CD4-positive, alpha-beta T cell treated with Interleukin-10 for 1 hour (primary cell): ENCODE measurements around the gene PTCD2.

ENCODE experiments used
- DNase-seq: peaks from one replicate; pipeline ENCODE4 v3.0.0-alpha.2; 2020

PTCD2 gene

DNA sequence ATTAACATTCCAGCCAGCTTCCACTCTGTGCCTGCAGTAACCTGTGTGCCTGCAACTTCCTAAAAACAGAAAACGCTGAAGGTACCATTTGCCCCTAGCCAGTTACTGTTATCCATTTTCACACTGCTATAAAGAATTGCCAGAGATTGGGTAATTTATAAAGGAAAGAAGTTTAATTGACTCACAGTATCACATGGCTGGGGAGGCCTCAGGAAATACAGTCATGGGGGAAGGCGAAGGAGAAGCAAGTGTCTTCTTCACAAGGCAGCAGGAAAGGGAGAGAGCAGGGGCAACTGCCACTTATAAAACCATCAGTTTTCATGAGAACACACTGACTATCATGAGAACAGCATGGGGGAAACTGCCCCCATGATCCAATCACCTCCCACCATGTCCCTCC lies 31.2 kb downstream of the PTCD2 start:
- no peak for DNase-seq

DNA sequence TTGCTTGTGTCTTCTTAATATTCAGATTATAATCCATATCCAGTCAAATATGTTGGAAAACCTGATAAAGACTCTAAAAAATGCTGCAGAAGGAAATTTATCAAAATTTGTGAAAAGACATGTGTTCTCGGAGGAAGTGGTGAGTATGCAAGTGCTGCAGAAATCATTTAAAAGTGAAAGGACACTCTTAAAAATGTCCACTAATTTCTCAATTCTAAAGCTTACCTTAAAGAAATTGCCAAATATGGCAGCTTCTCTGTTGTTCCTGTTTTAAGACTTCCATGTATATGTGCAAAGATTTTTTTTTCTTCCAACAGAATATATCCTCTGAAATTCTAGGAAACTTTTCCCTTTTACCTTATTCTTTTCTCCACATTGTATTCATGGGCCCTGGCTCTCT lies 32.4 kb downstream of the PTCD2 start:
- DNase-seq = no peak

DNA sequence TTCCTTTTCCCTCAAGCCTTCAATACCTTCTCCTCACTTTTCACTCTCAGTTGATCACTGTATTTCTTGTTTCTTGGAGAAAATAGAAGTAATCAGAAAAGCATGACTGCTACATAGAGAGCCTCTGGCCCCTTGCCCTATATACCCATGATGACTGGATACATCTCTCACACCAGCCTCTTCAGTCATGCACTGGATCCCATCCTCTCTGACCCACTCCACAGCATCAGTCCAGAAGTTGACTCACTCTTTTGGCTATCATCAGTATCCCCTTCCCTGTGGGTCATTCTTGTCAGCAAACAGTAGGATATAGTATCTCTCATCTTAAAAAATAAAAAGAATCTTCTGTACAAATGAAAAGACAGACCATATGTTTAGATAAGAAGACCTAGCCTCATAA lies 32.9 kb downstream of the PTCD2 start:
- DNase-seq = no peak

DNA sequence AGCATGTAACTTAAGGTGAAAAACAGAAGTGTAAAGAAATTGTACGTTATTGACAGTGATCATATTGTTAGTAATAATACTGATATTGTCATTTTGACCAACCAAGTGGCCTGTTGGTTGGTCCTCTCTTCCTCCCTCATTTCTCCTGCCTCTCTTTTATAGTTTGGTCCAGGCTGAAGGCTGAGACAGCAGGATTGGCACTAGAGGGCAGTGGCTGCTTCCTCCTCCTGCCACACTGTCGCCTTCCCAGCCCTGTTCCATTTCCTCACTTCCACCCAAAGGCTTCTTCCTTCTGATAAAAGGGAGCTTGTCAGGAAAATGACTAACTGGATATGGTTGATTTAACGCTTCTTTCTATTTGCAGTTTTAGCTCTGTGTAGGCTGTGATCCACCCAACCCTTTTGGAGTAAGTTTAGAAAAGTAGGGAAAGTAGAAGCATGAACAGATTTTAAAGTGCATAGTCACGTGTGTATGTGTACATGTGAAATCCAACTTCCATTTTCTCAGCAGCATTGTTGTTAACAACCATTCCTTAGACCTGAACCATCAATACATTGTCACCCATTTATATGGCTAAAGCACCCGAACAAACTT lies 35.6 kb downstream of the PTCD2 start:
- no peak for DNase-seq

GRCh38 chr5:72356361-72356760 lies 36.2 kb downstream of the PTCD2 start:
- DNase-seq = no peak

- no peak for DNase-seq
Measured at GRCh38 chr5:72358925-72359324, 38.8 kb downstream of the PTCD2 start.

DNA sequence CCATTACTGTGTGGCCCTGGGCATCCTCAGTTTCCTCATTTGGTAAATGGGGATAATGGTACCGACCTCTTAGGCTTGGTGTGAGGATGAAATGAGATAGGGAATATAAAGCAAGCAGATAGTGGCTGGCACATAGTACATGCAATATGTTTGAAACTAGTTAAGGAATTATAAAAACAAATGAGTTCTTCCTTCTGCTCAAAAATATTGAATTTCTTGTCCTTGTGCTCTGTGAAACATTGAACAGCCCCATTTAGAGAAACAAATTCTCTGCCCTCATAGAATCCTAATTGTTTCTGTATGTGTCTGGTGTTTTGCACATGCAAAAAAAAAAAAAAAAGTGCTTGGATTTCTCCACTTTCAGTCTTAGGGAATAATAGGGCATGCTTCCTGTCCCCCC lies 39.7 kb downstream of the PTCD2 start:
- no peak for DNase-seq

DNA sequence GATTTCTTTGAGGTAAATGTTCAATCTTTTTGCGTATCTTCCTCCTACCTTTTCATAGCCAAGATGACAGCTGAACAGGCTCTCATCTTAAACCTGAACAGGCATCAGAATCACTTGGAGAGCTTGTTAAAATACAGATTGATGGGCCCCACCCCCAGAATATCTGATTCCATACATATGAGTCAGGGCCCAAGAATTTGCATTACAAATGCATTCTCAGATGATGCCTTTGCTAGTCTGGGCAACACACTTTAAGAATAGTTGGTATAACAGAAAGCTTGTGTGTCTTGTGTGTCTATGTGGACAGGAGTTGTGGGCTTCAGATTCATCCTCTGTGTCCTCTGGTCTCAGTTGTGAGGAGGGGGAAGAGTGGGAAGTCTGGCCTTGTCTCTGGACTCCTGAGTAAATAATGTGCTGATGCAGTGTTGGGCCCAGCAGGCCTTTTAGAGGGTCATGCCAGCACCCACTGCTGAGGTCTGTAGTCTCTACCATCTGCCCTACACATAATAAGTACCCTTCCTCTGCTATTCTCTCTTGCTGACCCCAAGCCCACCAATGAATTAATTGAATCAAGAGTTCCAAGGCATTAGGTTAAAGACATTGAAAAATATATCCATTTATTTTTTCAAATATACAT lies 43.1 kb downstream of the PTCD2 start:
- DNase-seq = no peak

DNA sequence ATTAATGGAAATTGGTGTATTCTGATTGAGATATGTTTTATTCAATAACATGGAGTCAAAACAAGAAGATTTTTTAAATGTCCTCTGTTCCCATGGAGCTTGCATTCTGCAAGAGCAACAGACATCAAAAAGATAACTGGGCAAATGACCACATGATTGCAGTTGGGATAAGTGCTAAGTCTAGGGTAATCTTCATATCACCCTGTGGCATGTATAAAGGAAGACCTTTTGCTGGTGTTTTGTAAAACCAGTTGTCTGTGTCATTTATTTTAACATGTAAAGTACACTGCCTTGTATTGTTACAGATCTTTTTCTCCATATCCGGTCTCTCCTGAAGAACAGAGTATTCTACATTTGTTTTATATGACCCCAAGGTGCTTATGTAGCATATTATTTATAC lies 44.0 kb downstream of the PTCD2 start:
- no peak for DNase-seq

DNA sequence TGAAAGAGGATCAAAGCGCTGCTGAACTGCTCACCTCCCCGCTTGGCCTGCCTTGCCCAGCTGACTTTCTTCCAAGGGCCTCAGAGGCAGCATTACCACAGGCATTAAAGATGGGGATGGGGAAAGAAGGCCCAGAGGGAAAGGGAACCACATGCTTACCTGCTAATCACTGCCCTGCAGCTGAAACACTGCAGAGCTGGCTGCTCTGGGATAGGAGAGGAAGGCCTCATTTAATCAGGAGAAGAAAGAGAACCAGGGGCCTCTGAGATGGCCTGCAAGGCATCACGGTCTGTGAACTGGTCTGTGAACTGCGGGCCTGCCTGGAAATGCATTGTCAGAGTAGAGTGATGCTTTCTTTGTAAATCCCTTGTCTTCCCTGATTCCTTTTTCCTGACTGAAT lies 44.8 kb downstream of the PTCD2 start:
- no peak for DNase-seq

DNA sequence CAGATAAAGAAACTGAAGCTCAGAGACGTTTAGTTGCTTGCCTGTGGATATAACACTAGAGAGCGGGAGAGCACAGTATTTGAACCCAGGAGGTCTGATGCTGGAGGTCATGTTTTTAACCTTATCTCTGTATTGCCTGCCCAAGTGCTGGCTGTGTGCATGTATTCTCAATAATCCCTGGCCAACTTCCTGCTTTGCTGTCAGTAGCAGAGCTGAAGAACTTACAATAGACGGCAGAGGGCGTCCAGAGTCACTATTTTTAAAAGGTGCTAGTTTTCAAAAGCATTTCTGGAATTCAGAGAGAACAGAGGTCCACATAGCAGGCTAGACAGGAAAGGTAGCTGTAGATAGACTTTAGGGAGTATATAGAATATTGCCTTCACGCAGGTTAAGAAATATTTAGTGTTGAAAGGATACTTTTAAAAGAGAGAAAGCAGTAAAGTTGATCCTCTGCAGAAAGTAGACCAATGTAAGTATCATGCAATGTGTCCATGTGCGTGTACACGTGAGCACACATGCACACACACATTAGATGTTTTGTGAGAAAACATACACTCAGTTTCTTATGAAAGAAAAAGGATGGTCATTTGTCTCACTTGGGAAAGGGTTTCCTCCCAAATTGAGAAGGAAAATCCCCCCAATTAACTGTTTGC lies 46.3 kb downstream of the PTCD2 start:
- DNase-seq = peak; percentile 39

DNA sequence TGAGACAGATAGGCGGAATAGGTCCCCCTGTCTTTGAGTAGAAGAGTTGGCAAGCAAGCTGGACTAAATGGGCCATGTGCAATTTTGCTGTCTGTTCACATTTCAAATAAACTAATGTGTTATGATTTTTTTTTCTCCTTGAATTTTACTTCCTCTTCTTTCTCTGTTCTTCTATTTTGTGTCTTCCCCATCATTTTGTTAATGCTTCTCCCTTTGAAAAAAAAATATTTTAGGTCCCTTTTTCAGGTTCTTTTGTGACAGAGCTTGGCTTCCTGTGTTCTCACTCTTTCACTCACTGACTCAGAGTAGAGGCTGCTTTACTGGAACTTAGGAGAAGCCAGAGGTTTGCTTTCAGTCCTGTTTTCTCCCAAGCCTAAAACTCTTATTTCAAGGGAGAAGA lies 48.1 kb downstream of the PTCD2 start:
- DNase-seq = no peak

DNA sequence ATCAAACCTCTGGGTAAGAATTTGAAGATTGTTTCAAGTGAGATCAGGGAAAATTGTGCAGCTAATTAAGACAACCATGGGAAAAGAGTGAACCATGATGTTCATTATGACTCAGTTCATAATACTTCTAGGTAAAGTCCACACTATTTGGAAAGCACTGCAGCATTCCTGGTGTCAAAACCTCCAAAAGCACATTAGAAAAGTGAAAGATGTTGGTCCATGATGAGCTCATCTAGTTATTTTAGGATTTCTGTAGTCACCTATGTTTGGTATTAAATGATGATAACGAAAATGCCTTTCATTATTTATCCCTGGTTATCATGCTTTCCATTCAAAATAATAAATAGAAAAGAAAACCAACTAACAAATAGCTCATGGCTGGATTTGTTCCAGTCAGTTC lies 49.1 kb downstream of the PTCD2 start:
- no peak for DNase-seq

DNA sequence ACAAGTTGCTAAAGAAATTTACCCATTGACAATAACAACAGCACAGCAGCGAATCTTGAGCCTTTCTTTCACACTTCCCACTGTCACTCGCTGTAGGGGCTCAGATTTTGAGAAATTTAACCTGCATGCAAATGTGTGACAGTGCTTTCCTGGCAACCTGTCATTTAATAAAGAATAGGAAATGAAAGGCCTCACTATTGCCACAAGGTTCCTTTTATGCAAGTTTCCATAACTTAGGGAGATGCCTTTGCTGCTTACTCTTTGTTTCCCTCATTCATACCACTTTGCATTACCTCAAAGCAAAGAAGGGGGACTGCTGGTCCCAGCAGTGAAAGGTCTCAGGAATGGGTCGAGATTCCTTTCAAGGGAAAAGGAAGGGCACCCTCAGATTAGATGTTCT lies 49.5 kb downstream of the PTCD2 start:
- DNase-seq = no peak

- no peak for DNase-seq
Measured at GRCh38 chr5:72372331-72372730, 52.2 kb downstream of the PTCD2 start.

GRCh38 chr5:72372923-72373322 lies 52.8 kb downstream of the PTCD2 start:
- DNase-seq = no peak

DNA sequence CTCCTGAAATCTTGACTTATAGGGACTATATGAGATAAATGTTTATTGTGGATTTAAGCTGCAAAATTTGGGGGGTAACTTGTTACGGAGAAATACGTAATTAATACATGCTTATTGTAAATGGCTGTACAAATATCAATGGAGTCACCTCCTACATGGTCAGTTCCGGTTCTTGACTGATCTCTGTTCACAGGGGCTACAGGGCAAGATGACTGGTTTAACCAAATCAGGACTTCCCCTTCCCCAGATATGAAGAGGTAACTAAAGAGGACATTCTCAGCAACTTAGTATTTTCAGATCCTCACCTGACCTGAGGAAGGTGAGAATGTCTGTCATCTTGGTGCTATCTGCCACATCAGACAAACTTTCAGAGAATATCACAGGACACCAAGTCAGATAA lies 54.7 kb downstream of the PTCD2 start:
- DNase-seq = no peak

DNA sequence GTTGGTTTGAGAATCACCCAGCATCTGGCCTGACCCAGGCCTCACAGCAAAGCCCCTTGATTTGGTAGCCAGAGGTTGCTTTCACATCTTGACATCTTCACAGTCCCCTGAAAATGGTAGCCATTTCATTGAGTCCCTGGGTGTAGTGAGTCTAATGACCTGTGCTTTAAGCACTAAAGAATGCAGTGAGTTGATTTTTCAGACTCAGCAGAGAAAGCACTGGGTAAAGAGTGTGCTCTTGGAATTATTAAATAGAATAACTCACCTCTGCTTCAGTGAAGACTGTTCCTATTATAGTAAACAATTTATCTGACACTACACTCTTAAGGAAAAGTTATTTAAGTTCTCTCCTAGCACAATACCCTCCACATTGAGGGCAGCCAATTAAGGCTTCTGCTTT lies 56.2 kb downstream of the PTCD2 start:
- DNase-seq = no peak

DNA sequence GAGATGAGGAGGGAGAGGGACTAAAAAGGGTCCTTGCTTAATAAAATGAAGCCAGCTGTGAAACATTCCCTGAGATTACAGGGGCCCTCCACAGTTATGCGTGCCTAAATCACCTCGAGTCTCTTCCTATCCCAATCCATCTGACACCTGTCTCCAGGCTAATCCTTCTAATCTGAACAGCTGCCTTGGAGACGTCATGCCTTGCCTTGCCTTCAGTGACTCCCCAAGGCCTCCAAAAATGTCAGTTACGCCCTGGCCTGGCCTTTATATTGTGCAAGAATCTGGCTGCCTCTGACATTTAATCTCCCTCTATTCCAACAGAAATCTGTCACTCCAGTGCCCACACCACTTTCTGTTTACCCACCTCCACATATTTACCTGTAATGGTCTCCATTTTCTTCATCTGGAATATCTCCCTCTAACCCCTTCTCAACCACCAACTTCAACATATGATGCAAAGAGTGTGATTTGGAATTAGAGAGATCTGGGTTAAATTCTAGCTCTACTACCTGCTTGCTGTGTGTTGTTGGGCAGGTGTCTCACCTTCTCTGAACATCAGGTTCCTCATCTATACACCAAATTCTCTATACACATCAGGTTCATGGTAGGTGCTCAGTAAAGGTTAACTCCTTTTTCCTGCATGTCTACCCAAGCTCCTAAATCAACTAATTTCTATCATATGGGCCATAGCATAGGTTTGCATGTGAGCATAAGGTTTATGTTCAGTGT lies 57.9 kb downstream of the PTCD2 start:
- no peak for DNase-seq

DNA sequence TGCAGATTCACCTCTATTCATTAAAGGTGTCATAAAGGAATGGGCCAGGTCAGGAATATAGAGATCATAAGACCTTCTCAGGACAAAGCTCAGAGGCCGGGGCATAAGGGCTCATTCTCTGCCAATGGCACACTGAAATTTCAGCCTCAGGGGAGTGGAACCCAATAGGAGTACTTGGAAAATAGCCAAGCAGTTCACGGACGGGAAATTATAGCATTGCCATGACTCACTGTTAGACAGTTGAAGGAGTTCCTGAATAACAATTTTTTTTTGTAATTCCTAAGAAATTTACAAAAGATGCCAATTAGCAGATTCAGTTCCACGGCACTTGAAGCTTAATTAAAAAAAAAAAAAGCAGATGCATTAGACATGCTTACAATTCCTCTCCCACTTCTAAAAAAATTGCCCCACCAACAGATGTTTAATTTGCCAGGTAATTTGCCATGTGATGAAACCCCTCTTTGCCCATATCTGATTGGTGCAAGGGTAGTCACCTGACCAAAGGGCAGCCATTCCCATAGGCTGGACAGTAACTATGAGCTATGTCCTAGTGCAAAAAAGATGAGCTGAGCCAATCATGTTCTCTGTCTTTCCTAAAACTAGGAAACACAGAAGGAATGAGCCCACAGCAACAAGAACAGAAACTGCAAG lies 58.6 kb downstream of the PTCD2 start:
- no peak for DNase-seq

DNA sequence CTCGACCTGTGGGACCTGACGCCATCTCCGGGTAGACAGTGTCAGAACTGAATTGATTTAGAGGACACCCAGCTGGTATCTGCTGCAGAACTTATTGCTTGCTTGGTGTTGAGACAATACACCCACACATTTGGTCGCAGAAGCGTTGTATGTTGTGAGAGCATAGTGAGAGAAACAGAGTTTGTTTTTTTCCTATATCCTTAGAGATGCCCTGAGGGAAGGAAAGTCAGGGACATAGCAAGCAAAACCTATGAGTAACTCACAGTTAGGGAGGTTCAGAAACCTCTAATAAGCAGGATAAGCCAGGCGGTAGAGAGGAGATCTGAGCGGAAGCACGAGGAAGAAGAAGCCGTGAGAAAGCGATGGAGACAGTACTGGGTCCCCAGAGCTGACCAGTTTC lies 59.8 kb downstream of the PTCD2 start:
- DNase-seq = no peak

DNA sequence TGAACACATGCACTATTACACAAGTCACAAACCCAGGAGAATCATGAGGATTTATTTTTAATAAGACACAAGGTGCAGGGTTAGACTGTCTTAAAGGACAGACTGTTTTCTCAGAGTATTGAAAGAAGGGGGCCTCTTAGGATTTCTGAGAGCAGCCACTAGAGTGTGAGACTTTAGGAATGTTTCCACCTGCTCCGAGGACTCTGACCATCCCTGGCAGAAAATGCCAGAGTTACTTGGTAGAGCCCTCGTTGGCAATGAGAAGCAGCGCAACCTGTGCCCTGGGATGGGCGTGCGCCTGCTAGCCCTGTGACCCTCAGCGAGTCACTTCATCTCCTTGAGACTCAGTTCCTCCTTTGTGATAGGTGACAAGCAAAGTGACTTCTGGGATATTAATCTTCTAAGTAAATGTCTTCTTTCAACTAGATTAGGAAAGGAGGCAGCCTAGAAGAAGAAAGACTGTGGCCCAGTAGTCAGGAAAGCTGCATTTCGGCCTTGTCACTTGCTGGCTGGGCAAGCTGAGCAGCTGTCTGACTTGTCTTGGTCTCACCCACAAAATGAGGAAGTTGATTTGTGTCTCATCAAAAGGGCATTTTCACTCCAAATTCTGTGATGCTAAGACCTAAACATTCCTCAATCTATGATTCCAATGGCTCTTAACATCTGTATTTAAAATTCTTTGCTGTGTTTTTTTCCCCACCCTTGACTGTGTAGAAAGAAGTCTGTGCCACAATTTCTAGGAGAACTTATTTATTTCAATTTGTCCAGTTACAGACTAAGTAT lies 60.5 kb downstream of the PTCD2 start:
- no peak for DNase-seq

GRCh38 chr5:72383280-72383679 lies 63.1 kb downstream of the PTCD2 start:
- DNase-seq = no peak
